ENCODE measurements around the gene PHACTR2. TPM values are rescaled to one million over a fixed set of nuclear protein-coding genes. Genes with fewer than 3 reads are reported as not detected.
"Not testable (repeated sequence)": the region's sequence is repeated elsewhere in the genome, so short reads cannot be mapped to it uniquely, and the experiment has no call there.

Gene PHACTR2
- total RNA-seq, 1 donor from 2014 or later: 44.8 TPM

DNA sequence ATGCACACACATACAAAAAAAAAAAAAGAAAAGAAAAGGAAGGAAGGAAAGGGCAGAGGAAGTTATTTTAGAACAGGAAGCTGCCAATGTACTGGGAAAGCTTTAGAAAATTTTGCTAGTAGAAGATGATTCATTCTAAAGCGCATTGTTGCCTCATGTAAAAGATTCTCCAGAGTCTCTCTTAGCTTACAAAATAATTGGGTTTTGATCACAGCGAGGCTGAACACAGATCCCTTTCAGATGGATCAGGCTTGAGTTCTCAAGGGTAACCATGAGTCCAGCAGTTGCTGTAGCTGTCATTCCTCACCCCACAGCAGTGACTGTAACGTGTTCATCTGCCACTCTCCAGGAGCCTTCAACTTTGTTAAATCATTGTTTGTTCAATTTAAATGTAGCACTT lies 81.9 kb downstream of the PHACTR2 start:
- intact Hi-C loops (cut with micrococcal nuclease): no loop called here

DNA sequence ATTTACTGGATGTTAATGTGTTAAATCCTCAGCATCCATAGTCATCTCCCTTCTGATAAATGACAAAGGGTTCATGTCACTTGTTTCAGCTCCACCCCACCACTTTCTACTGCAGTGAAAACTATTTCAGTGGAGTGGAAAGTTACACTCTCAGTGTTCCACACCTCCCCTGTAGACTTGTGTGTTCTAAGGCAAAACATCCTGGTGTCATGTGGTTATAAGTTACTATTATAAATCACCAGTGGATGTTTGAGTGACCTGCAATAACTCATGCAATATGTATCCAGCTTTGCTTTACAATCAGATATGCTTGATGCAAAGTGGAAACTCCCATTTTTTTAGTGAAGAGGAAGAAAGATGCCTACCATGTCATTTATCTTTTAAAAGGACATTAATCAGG lies 83.3 kb downstream of the PHACTR2 start:
- intact Hi-C loops (cut with micrococcal nuclease): no loop called here

DNA sequence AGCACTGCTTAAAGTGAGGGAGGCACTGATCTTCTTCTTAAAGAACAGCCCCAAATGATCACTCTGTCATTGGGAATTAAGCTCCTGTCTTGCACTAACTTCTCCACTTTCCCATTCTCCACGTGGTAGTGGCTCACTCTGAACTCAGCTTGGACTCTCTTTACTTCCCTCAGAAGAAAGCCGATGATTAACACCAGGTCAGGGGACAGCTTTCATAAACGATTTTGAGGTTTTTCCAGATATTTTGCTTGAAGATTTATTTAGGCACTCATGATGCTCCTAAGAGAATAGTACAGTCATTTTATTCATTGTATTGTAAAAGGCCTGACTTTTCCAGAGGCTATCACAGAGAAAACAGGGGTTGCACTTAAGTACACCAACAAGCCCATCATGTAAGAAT lies 84.4 kb downstream of the PHACTR2 start:
- intact Hi-C loops (cut with micrococcal nuclease): no loop called here

DNA sequence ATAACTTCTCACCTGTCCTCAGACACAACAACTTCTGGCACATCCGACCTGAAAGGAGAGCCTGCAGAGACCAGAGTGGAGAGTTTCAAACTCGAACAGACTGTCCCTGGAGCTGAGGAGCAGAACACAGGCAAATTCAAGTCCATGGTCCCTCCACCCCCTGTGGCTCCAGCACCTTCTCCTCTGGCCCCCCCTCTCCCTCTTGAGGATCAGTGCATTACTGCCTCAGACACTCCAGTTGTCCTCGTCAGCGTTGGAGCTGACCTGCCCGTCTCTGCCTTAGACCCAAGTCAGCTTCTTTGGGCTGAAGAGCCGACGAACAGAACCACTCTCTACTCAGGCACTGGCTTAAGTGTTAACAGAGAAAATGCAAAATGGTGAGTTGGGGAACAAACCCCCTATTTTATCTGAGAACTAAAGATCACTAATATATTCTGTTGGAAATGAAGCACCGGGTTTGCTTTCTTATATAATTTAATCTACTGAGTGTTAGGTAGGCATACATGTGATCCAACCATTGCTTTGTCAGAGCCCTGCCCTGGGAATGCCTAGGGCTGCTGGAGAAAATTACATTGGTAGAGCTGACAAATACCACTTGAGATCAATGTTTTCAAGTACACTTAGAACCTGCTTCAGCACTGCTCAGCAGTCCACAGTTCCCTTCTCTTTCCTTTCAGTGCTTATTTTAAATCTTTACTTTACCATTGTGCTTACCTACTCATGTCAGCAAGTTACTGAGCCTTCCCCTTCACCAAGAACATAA lies 87.8 kb downstream of the PHACTR2 start:
- intact Hi-C loops (cut with micrococcal nuclease): no loop called here

DNA sequence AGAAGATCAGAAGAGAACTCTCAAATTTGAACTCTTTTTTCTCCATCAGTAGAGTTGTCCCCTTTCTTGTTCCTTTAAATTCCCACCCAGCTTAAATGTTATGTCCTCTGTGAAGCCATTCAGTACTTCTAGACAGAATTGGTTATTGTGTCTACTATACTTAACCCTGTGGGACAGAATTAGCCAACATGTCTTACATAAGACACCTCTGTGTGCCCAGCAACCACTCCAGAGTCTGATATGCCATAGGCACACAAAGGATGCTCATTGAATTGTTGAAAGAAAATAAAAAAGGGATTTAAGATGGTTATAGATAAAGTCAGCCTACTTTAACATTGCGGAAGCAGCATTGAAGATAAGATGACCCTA lies 88.4 kb downstream of the PHACTR2 start:
- intact Hi-C loops (cut with micrococcal nuclease): no loop called here

DNA sequence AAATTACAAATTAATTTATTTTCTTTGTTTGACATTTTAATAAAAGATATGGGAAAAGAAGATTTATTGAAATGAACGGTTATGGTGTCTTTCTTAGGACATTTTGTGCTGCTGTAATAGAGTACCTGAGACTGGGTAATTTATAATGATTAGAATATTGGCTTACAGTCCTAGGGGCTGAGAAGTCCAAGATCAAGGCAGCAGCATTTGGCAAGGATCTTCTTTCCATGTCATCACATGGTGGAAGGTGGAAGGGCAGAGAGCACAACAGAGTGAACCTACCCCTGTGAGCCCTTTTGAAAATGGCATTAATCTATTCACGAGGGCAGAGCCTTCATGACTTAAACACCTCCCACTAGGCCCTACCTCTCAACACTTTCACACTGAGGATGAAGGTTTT lies 89.7 kb downstream of the PHACTR2 start:
- intact Hi-C loops (cut with micrococcal nuclease): no loop called here

DNA sequence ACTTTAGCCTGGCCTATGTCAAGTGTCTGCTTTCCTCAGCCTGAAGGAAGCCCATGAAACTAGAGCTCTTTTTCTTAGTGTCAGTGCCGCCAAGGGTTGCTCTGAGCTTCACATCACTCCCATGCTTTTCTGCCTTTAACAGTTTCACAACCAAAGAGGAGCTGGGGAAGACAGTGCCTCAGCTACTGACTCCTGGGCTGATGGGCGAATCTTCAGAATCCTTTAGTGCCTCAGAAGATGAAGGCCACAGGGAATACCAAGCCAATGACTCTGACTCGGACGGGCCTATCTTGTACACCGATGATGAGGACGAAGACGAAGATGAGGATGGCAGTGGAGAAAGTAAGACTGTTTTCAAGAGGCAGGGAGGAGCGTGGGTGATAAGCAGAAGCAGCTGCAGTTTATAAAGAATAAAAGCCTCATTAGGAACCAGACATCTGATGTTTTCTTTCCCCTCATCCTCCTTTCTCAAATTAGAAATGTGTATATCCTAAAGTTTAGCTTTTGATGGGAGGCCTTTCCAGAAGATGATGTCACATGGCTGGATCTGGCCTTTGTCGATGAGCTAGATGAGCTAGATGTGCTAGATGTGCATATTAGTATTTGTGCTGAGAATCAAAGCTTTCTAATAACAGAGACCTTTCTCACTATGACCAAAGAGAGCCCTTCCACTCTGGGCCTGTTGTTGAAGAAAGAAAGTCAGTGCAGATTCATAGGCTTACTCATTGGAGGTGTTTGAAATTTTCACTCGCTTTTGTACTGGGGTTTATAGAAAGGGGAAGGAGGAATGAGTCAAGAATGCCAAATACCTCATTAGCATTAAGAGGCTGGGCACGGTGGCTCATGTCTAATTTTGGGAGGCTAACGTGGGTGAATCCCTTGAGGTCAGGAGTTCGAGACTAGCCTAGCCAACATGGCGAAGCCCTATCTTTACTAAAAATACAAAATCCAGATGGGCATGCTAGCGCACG lies 94.6 kb downstream of the PHACTR2 start:
- intact Hi-C loops (cut with micrococcal nuclease): no loop called here

DNA sequence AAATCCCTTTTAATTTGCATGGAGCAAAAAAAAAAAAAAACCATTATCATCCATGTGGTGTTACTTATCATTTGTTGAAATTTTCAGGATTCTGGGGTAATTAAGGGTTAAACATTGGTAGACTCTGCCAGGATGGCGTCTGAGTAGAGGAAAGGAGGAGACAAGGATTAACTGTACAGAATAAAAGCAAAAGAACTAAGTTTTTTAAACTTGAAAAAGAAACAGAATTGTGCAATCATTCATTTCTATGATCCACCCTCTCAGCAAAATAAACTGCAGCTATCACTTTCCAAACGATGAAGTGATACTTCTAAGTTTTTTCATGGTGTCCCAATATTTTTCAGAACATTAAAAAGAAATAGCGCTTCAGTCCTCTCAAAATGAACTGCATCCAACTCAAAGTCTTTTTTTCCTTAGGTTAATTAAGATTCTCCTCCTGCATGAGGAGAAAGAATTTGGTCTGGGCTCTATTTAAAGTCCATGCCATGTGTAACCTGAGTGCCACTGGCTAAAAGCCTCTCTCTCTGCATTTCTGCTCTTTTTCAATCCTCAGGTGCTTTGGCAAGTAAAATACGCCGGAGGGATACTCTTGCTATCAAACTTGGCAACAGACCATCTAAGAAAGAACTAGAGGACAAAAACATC lies 95.9 kb downstream of the PHACTR2 start:
- intact Hi-C loops (cut with micrococcal nuclease): no loop called here

DNA sequence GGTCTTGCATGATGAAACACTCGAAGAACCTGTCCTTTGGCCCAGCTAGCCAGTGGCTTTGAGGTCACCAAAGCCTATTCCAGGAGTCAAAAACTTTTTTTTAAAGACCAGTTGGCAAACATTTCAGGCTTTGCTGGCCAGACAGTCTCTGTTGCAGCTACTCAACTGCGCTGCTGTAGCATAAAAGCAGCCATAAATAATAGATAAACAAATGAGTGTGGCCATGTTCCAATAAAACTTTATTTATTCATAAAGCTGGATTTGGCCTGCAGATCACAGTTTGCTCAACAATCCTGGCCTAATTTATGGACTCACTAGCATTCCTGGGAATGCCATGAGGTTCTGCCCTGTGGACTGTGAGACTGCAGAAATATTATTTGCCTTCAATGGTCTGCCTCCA lies 96.6 kb downstream of the PHACTR2 start:
- intact Hi-C loops (cut with micrococcal nuclease): no loop called here

DNA sequence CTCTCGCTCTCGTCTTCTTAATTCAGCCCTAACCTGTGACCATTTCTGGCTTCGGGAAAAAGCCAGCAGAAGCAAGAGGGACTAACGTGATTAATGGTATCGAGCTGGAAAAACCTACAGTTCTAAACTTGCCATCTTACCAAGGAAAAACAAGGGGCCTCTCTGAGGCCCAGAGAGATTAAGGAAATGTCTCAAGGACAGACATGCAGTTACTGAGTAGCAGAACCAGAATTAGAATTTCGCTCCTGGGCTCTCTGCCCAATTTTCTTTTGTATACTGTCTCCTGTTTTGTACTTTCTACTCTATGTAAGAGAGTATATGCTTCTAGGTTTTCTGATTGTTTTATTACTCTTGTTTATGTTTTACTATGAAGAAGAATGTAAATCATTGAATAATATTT lies 97.6 kb downstream of the PHACTR2 start:
- intact Hi-C loops (cut with micrococcal nuclease): no loop called here

DNA sequence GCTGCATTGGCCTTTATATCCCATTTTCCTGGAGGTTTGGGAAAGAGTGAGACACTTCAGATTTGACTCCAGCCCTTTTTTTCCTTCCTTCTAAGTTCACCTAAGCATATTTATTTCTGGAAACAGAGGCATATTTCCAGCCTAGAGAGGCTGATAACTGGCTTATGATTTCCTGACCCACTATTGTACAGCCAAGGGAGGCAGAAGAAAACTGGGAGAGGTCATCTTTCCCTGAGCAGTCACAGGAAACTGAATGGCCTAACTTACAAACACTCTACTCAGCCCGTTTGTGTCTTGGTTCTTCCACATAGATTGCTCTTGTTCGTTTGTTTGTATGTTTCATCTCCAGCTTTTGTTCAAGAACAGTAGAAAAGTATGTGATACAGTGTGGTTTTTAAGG lies 101.2 kb downstream of the PHACTR2 start:
- intact Hi-C loops (cut with micrococcal nuclease): no loop called here

DNA sequence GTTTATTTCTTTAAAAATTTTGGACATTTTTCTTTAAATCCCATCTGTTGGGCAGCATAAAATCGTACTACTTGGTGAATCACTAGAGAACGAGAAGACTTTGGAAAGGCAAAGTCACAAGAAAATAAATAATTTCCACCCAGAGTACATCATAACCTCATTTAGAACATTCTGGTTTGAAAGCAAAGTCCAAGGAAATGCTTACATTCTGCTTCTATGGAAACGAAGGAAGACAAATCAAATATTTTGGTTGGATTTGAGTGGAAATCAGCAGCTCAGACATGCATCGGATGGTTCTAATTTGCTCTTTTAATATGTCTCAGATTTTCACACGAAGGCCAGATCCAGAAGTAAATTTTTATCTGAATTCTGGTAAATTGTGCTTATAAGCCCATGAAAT lies 104.7 kb downstream of the PHACTR2 start:
- intact Hi-C loops (cut with micrococcal nuclease): no loop called here

DNA sequence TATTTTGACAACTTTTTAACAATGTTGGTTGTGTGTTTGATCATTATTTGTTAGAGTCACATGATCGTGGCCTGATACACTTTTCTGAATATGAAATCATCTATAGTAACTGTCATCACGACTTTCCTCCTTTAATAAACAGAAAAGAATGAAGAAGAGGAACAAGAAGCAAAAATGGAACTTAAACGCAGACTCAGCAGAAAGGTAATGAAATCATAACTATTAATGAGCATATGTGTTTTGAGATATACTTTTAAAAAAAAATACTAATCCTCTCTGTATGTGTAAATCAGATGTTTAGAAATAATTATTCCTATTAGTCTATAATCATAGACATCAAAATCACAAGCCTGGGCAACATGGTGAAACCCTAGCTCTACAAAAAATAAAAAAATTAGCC lies 105.3 kb downstream of the PHACTR2 start:
- intact Hi-C loops (cut with micrococcal nuclease): no loop called here

DNA sequence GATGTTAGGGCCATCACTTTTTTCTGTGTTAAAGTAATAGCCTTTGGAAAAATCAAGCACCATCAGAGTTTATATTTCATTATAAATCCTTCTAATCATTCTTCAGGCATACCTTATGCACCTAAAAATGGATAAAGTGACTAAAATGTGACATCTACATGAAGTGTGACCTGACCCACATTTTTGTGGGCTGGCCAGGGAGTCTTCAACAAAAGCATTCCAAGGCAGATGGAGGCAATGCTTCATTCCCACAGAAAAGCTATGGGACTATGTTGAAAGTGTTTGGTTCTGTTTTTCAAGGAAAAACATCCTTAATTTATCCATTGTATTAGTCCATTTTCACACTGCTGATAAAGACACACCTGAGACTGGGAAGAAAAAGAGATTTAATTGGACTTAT lies 106.6 kb downstream of the PHACTR2 start:
- intact Hi-C loops (cut with micrococcal nuclease): no loop called here

DNA sequence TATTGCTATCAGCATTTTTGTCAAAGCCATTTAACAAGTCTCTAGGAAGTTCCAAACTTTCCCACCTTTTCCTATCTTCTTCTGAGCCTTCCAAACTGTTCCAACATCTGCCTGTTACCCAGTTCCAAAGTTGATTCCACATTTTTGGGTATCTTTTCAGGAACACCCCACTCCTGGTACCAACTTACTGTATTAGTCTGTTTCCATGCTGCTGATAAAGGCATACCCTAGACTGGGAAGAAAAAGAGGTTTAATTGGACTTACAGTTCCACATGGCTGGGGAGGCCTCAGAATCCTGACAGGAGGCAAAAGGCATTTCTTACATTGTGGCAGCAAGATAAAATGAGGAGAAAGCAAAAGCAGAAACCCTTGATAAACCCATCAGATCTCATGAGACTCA lies 108.6 kb downstream of the PHACTR2 start:
- intact Hi-C loops (cut with micrococcal nuclease): not testable (repeated sequence)

DNA sequence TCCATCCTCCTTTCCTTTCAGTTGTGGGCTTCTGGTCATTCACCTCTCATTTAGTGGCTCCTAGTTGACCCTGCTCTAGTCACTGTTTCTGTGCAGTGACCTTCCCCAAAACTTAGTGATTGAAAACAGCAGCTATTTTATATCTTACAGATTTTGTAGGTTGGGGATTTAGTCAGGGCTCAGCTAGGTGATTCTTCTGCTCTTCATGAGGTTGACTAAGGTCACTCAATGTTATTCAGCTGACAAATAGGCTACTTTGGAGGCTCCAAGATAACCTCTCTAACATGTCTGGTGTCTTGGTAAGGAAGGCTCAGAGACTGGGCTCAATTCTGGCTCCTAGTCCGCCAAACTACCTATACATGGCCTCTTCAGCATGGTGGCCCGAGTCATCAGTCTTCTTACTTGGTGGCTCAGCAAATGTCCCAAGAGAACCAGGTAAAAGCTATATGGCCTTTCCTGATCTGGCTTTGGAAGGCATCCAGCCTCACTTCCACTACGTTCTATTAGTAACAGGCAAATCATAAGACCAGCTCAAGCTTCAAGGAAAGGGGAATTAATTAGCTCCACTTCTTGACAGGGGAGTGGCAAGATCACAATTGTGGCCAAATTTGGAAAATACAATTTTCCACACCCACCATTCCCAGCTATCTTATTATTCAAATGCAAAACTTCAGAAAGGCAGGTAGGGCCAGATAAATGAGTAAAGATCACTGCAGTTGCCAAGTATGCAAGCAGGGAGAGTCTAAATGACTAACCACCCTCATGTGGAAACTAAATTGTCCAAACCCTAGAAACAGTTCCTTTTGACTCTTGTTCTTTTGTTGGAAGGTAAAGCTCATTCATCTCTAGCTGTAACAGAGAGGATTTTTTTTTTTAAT lies 114.9 kb downstream of the PHACTR2 start:
- intact Hi-C loops (cut with micrococcal nuclease): no loop called here

DNA sequence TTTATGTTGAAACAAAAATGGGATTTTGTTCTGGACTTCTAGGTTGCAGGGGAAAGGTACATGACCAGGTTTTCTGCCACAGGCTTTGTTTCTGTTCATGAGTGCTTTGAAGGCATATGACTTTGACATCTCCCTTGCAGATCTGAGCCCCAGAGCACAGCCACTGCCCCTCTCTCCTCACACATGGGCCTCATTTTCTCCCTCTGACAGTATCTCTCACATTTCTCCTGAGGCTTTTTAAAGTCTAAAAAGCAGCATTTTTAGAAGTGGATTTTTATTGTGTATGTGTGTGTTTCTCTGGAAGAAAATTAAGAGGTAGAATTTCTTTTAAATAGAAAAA lies 115.5 kb downstream of the PHACTR2 start:
- intact Hi-C loops (cut with micrococcal nuclease): no loop called here

DNA sequence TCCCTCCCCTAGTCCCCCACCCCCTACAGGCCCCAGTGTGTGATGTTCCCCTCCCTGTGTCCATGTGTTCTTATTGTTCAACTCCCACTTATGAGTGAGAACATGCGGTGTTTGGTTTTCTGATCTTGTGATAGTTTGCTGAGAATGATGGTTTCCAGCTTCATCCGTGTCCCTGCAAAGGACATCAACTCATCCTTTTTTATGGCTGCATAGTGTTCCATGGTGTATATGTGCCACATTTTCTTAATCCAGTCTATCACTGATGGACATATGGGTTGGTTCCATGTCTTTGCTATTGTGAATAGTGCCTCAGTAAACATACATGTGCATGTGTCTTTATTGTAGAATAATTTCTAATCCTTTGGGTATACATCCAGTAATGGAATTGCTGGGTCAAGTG lies 118.8 kb downstream of the PHACTR2 start:
- intact Hi-C loops (cut with micrococcal nuclease): not testable (repeated sequence)

DNA sequence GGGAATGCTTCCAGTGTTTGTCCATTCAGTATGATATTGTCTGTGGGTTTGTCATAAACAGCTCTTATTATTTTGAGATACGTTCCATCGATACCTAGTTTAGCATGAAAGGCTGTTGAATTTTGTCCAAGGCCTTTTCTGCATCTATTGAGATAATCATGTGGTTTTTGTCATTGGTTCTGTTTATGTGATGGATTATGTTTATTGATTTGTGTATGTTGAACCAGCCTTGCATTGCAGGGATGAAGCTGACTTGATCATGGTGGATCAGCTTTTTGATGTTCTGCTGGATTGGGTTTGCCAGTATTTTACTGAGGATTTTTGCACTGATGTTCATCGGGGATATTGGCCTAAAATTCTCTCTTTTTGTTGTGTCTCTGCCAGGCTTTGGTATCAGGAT lies 120.7 kb downstream of the PHACTR2 start:
- intact Hi-C loops (cut with micrococcal nuclease): not testable (repeated sequence)

DNA sequence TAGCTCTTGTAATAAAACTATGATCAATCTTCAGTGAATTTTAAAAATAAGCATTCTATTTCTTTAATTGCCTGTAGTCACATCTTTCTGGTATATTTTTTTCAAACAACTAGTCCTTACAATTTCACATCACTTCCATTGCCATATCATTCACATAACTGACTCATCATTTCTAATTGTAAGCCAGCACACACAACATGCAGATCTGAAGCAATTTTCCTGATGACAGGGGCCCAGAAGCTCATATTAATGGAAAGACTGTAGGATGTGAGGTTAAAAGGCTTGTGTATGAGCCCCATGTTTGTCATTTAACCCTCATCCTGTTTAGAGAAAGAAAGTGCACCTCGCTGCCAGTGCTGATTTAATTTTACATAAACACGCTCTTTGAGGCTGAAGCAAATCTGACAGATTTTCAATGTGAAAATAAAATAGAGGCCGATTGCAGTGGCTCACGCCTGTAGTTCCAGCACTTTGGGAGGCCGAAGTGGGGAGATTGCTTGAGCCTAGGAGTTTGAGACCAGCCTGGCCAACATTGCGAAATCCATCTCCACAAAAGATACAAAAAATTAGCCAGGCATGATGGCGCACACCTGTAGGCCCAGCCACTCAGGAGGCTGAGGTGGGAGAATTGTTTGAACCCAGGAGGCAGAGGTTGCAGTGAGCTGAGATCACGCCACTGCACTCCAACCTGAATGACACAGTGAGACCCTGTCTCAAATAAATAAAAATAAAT lies 125.2 kb downstream of the PHACTR2 start:
- intact Hi-C loops (cut with micrococcal nuclease): no loop called here

All from T-helper 1 cell treated with Interleukin-12 subunit alpha and Interleukin-12 subunit beta and Interleukin-4 antibody, amounts not matched to agents 30 ng/mL and 1 ng/mL, for 36 hours (primary cell).